HCT116 (cell line): ENCODE data around the gene APOLD1. TPM values are rescaled to one million over a fixed set of nuclear protein-coding genes. Genes with fewer than 3 reads are reported as not detected.

Experiments
- ATAC-seq: fragments of 200-7000 bp; cut with Tn5 transposase; 2 replicates; pipeline ENCODE4 v1.9.1; 2020; ENCODE audit warnings: mild to moderate bottlenecking, moderate library complexity
- BruUV-seq: library from RNA; stranded (reverse); fragments of 400-500 nt; replicated peaks from 2 replicates; lab custom pipeline; 2021; lab: Mats Ljungman, UMichigan
- CTCF ChIA-PET: fragments of 300-600 bp; sonication (Branson Sonifier 250); formaldehyde crosslinking; loops from one replicate; lab custom pipeline; 2021; ENCODE audit warnings: antibody characterized with exemption; lab: Charles Lee
- POLR2A ChIA-PET: fragments of 300-600, 350-600 bp; sonication (Branson Sonifier 250); formaldehyde crosslinking; loops from one replicate; lab custom pipeline; 2021; ENCODE audit warnings: antibody characterized with exemption; lab: Charles Lee
- RAD21 ChIA-PET, 2 experiments: fragments of 300-600 bp; sonication (Branson Sonifier 250); formaldehyde crosslinking; loops; one replicate each; lab custom pipeline; 2023; ENCODE audit warnings: low total read pairs in 2 of 2; ENCODE audit not compliant: uncharacterized antibody in 2 of 2, unreplicated experiment in 2 of 2, low non-redundant PET in 1 of 2; lab: Charles Lee
- DNase-seq: peaks from one replicate; pipeline ENCODE4 v3.0.0-alpha.2; 2010; ENCODE audit warnings: low read depth, low spot score
- H2AFZ ChIP-seq: fragments of 200-600 bp; shearing (Covaris generic), sonication (generic); 2 replicates; pipeline ENCODE4 v1.6.1; 2017; ENCODE audit warnings: low read depth, mixed run types, mixed read lengths, antibody characterized with exemption, low read length; ENCODE audit not compliant: poor library complexity, severe bottlenecking
- H3K27ac ChIP-seq: 2 replicates; pipeline ENCODE4 v1.5.1; 2012; ENCODE audit warnings: low read depth, low read length
- H3K27me3 ChIP-seq: fragments of 200-600 bp; sonication (generic); 2 replicates; pipeline ENCODE4 v1.6.1; 2016; ENCODE audit warnings: mixed run types, low read length, mixed read lengths; ENCODE audit not compliant: insufficient read depth
- H3K36me3 ChIP-seq, 2 experiments: fragments of 200-500 bp in 1 of 2; fragments of 200-600 bp in 1 of 2; sonication (Bioruptor generic) in 1 of 2; sonication (generic) in 1 of 2; 2 replicates each; pipeline versions ENCODE4 v1.5.1 to v1.6.1; 2014 to 2016; ENCODE audit warnings: low read length in 2 of 2, inconsistent platforms in 1 of 2, mixed read lengths in 1 of 2, mixed run types in 1 of 2; ENCODE audit not compliant: insufficient read depth in 2 of 2, control insufficient read depth in 1 of 2
- H3K4me1 ChIP-seq, 2 experiments: fragments of 200-600 bp in 1 of 2; sonication (generic) in 1 of 2; 2 replicates each; pipeline versions ENCODE4 v1.5.1 to v1.6.1; 2012 to 2017; ENCODE audit warnings: low read length in 2 of 2, inconsistent platforms in 1 of 2, mild to moderate bottlenecking in 1 of 2, mixed read lengths in 1 of 2, mixed run types in 1 of 2, moderate library complexity in 1 of 2; ENCODE audit not compliant: insufficient read depth in 2 of 2, control insufficient read depth in 1 of 2
- H3K4me2 ChIP-seq: fragments of 200-600 bp; sonication (generic); 2 replicates; pipeline ENCODE4 v1.6.1; 2017; ENCODE audit warnings: mixed run types, low read length, mixed read lengths
- H3K4me3 ChIP-seq, 2 experiments: fragments of 200-600 bp in 1 of 2; sonication (generic) in 1 of 2; replicated peaks in 1 of 2; 2 replicates each; pipeline ENCODE4 v1.5.1; 2011 to 2016; ENCODE audit warnings: low read length in 2 of 2, control low read depth in 1 of 2, low read depth in 1 of 2, mild to moderate bottlenecking in 1 of 2, mixed read lengths in 1 of 2, mixed run types in 1 of 2
- H3K79me2 ChIP-seq: fragments of 200-600 bp; sonication (generic); 2 replicates; pipeline ENCODE4 v1.6.1; 2017; ENCODE audit warnings: mild to moderate bottlenecking, mixed run types, low read length, moderate library complexity, mixed read lengths; ENCODE audit not compliant: insufficient read depth
- H3K9ac ChIP-seq: fragments of 200-600 bp; sonication (generic); 2 replicates; pipeline ENCODE4 v1.6.1; 2016; ENCODE audit warnings: low read length, mixed read lengths
- H3K9me2 ChIP-seq: fragments of 200-600 bp; sonication (generic), shearing (Covaris generic); 2 replicates; pipeline ENCODE4 v1.6.1; 2017; ENCODE audit warnings: mixed run types, mild to moderate bottlenecking, moderate library complexity; ENCODE audit not compliant: insufficient read depth
- H3K9me3 ChIP-seq, 2 experiments: fragments of 200-500 bp in 1 of 2; fragments of 200-600 bp in 1 of 2; sonication (Bioruptor generic) in 1 of 2; sonication (generic) in 1 of 2; 2 replicates each; pipeline ENCODE4 v1.6.1; 2014 to 2017; ENCODE audit warnings: low read length in 2 of 2, mixed read lengths in 2 of 2, inconsistent platforms in 1 of 2, low read depth in 1 of 2, mild to moderate bottlenecking in 1 of 2, mixed run types in 1 of 2, moderate library complexity in 1 of 2; ENCODE audit not compliant: control insufficient read depth in 1 of 2, insufficient read depth in 1 of 2
- H4K20me1 ChIP-seq: fragments of 200-600 bp; sonication (generic), shearing (Covaris generic); 2 replicates; pipeline ENCODE4 v1.6.1; 2017; ENCODE audit warnings: mixed run types, mild to moderate bottlenecking, moderate library complexity; ENCODE audit not compliant: insufficient read depth
- ATF3 ChIP-seq: IDR thresholded peaks from 2 replicates; pipeline ENCODE4 v1.6.1; 2012
- CBX3 ChIP-seq: IDR thresholded peaks from 2 replicates; pipeline ENCODE4 v1.6.1; 2012; ENCODE audit warnings: low read depth
- CEBPB ChIP-seq: IDR thresholded peaks from 2 replicates; pipeline ENCODE4 v1.6.1; 2012; ENCODE audit warnings: low read depth
- CTCF ChIP-seq, 3 experiments: fragments of 200-600 bp in 1 of 3; sonication (generic) in 1 of 3; IDR thresholded peaks in 2 of 3; conservative IDR thresholded peaks in 1 of 3; 2 replicates each; pipeline ENCODE4 v1.5.1; 2012 to 2017; ENCODE audit warnings: low read depth in 2 of 3, low read length in 2 of 3, antibody characterized with exemption in 1 of 3, borderline replicate concordance in 1 of 3, control low read depth in 1 of 3, mild to moderate bottlenecking in 1 of 3, mixed read lengths in 1 of 3, mixed run types in 1 of 3, moderate library complexity in 1 of 3; ENCODE audit not compliant: insufficient read depth in 1 of 3
- EZH2 ChIP-seq: fragments of 200-600 bp; sonication (generic); IDR thresholded peaks from 2 replicates; pipeline ENCODE4 v1.6.1; 2017; ENCODE audit warnings: antibody characterized with exemption, mixed run types
- EZH2phosphoT487 ChIP-seq: fragments of 200-600 bp; IDR thresholded peaks from 2 replicates; pipeline ENCODE4 v1.6.1; 2018; ENCODE audit warnings: antibody characterized with exemption, borderline replicate concordance
- FOSL1 ChIP-seq: IDR thresholded peaks from 2 replicates; pipeline ENCODE4 v1.6.1; 2012; ENCODE audit warnings: low read depth
- JUND ChIP-seq: IDR thresholded peaks from 2 replicates; pipeline ENCODE4 v1.6.1; 2012
- TCF7L2 ChIP-seq: IDR thresholded peaks from 2 replicates; pipeline ENCODE4 v1.7.0; 2011; ENCODE audit warnings: borderline replicate concordance, inconsistent platforms; ENCODE audit not compliant: insufficient read depth, insufficient read length; ENCODE audit errors: extremely low read depth
- YY1 ChIP-seq: IDR thresholded peaks from 2 replicates; pipeline ENCODE4 v1.6.1; 2011; ENCODE audit warnings: low read length, low read depth, moderate library complexity, mild to moderate bottlenecking; ENCODE audit not compliant: insufficient replicate concordance; ENCODE audit errors: extremely low read depth
- ZNF274 ChIP-seq: fragments of 200-500 bp; sonication (Bioruptor generic); IDR thresholded peaks from 2 replicates; pipeline ENCODE4 v1.6.1; 2014; ENCODE audit warnings: mild to moderate bottlenecking, low read depth, low read length, inconsistent platforms
- intact Hi-C: fragments of 100-400 bp; cut with micrococcal nuclease; formaldehyde crosslinking; loops from 2 replicates; pipeline ENCODE4 v1.10.0; 2022
- total RNA-seq: library from RNA; stranded (reverse); gene quantifications from one replicate; pipeline ENCODE4 v1.2.1, GENCODE V29; 2021; ENCODE audit not compliant: unreplicated experiment
- TF ChIP-seq, protein P1 (sequence below): IDR thresholded peaks from 2 replicates; pipeline ENCODE4 v1.6.1; 2012

The APOLD1 gene
- total RNA-seq, 1 experiment from 2014 or later, result 3.9 TPM

- Histone ChIP-seq H3K4me1 (peaks cover 5 to 14% of the 10 kb centered on the region in 2 experiments), H3K9me3 (no peaks in the 10 kb centered on the region), H3K27ac (no peak overlapping the region), H3K9me2 (no peaks in the 10 kb centered on the region), H4K20me1 (no peaks in the 10 kb centered on the region), H2AFZ (no peak overlapping the region), H3K27me3 (no peaks in the 10 kb centered on the region), H3K4me2 (no peak overlapping the region), H3K9ac (no peak overlapping the region), H3K4me3 (no peak overlapping the region), H3K36me3 (no peaks in the 10 kb centered on the region), H3K79me2 (no peaks in the 10 kb centered on the region)
- no TSS peak for BruUV-seq
- CTCF ChIA-PET, result interaction anchor here (4.4 kb wide), 1 partner anchor 11 kb away, joined by 30 read pairs; no protein-coding TSS in a partner anchor
- TF ChIP-seq YY1 (no peak), CEBPB (no peak), ATF3 (no peak), CTCF (IDR thresholded peaks at IDR 0.05 in 2 of 3, conservative IDR thresholded peaks at IDR 0.05 in 1 of 3; ENCODE audit: borderline replicate concordance in 1 of 3, insufficient read depth in 1 of 3, low read depth in 2 of 3, low read length in 2 of 3) (no peak), ZNF274 (no peak), FOSL1 (no peak), EZH2phosphoT487 (no peak), TCF7L2 (no peak), JUND (no peak), EZH2 (no peak), CBX3 (no peak)
- TF ChIP-seq, protein P1, sequence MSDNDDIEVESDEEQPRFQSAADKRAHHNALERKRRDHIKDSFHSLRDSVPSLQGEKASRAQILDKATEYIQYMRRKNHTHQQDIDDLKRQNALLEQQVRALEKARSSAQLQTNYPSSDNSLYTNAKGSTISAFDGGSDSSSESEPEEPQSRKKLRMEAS, result no peak
- RAD21 ChIA-PET, result no interaction called here
- POLR2A ChIA-PET, result no interaction called here
- intact Hi-C loops, result no loop called here
- ATAC-seq, result no peak
- no peak for DNase-seq
These were observed 38.2 kb upstream of the APOLD1 start for GRCh38 chr12:12747278-12747677.
